Astrocyte of the cerebellum (primary cell): ENCODE measurements around the gene CDKL5.

Experiments used
- DNase-seq: peaks from one replicate; pipeline ENCODE4 v3.0.0-alpha.2; 2011; ENCODE audit warnings: low read depth
- H3K4me3 ChIP-seq: 2 replicates; pipeline ENCODE4 v1.5.1; 2011; ENCODE audit warnings: mild to moderate bottlenecking, low read depth, low read length, moderate library complexity
- in situ Hi-C: cut with HindIII; loops from 2 replicates; pipeline ENCODE4 v1.10.0; 2017; ENCODE audit warnings: low sequenced_read_pairs
- TF ChIP-seq, protein P1 (sequence below): IDR thresholded peaks from 2 replicates; pipeline ENCODE4 v1.5.1; 2012; ENCODE audit warnings: low read length, low read depth, moderate library complexity, mild to moderate bottlenecking; ENCODE audit errors: missing control alignments

CDKL5 gene

DNA sequence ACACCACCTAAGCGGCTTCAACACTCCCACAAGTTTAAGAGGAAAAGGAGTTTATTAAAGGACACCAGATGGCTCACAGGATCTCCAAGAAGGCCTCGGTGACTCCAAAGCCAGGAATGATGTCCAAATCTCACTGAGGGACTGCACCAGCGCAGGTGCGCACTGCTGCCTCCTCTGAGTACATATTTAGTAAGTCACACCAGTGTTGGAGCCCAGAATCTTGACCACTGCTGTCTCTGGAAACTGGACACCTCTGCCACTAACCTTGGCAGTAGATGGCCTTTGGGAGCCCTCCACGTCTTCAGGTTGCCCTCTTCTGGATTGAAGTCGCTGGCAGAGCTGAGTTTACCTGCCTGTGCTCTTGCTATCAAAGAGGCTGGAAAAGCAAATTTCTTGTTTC lies 256.6 kb downstream of the CDKL5 start:
- no peak for DNase-seq
- H3K4me3 ChIP-seq, result no peak overlapping the region
- TF ChIP-seq, protein P1, sequence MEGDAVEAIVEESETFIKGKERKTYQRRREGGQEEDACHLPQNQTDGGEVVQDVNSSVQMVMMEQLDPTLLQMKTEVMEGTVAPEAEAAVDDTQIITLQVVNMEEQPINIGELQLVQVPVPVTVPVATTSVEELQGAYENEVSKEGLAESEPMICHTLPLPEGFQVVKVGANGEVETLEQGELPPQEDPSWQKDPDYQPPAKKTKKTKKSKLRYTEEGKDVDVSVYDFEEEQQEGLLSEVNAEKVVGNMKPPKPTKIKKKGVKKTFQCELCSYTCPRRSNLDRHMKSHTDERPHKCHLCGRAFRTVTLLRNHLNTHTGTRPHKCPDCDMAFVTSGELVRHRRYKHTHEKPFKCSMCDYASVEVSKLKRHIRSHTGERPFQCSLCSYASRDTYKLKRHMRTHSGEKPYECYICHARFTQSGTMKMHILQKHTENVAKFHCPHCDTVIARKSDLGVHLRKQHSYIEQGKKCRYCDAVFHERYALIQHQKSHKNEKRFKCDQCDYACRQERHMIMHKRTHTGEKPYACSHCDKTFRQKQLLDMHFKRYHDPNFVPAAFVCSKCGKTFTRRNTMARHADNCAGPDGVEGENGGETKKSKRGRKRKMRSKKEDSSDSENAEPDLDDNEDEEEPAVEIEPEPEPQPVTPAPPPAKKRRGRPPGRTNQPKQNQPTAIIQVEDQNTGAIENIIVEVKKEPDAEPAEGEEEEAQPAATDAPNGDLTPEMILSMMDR, result no peak
- in situ Hi-C loops, result no loop called here

GRCh38 chrX:18682979-18683387 lies 257.6 kb downstream of the CDKL5 start:
- in situ Hi-C loops, result no loop called here
- no peak for DNase-seq
- H3K4me3 ChIP-seq, result no peak overlapping the region
- TF ChIP-seq, protein P1, result no peak

GRCh38 chrX:18687856-18688495 lies 262.6 kb downstream of the CDKL5 start:
- DNase-seq, result no peak
- in situ Hi-C loops, result no loop called here
- H3K4me3 ChIP-seq, result no peak overlapping the region
- TF ChIP-seq, protein P1, result no peak

GRCh38 chrX:18691431-18691830 lies 266.0 kb downstream of the CDKL5 start:
- TF ChIP-seq, protein P1, result no peak
- no peak overlapping the region for H3K4me3 ChIP-seq
- in situ Hi-C loops, result no loop called here
- no peak for DNase-seq

DNA sequence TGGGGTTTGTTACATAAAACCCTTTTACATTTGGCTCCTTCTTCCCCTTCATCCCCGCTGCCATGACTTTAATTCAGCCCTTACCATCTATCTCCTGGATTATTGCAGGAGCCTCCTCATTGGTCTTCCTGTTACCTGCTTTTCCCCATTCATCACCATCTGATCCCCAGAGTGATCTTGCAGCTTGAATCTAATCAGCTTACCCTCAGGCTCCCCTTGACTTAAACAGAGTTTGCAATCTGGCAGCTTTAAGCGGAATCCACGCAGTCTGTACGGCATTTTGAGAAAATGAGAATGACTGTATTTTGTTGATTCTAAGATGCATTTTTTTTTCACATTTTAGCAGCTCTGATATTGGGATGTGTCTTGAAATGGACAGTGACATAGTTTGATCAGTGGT lies 267.1 kb downstream of the CDKL5 start:
- in situ Hi-C loops, result no loop called here
- DNase-seq, result no peak
- H3K4me3 ChIP-seq, result no peak overlapping the region
- TF ChIP-seq, protein P1, result no peak

DNA sequence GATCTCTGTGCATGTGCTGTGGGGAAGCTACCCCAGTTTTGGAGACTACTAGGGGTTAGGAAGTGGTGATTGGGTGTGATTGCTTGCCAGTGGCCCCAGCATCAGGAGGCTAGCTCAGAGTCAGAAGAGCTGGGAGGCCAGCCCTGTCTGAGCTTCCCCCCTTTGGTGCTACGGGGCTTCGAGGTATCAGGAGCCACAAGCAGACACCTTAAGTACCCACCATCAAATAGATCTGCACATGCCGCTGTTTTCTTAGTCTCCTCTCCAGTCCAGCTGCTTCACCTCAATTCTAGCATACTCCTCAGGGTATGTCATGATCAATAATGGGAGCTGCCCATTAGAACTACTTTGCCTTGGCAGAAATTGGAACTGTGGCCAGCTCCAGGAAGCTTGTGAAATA lies 271.2 kb downstream of the CDKL5 start:
- H3K4me3 ChIP-seq, result no peak overlapping the region
- no peak for DNase-seq
- TF ChIP-seq, protein P1, result no peak
- in situ Hi-C loops, result no loop called here
